ENCODE measurements around the gene CPNE9.

Gene CPNE9

GRCh38 chr3:9717563-9717962 lies 13.9 kb downstream of the CPNE9 start:
- Mint-ChIP-seq H3K4me3 (no peak overlapping the region), H3K36me3 (no peaks in the 10 kb centered on the region), H3K27ac (no peak overlapping the region), H3K4me1 (peaks cover 8% of the 10 kb centered on the region), H3K9me3 (no peaks in the 10 kb centered on the region), H3K27me3 (no peaks in the 10 kb centered on the region)
- no peak for ATAC-seq

- H3K27ac Mint-ChIP-seq, result no peak overlapping the region
Measured at GRCh38 chr3:9718118-9718517, 14.5 kb downstream of the CPNE9 start.

GRCh38 chr3:9721015-9721699 lies 17.5 kb downstream of the CPNE9 start:
- no peaks in the 10 kb centered on the region for H3K9me3 Mint-ChIP-seq
- peak; percentile 36 for ATAC-seq
- peaks cover 8% of the 10 kb centered on the region for H3K4me1 Mint-ChIP-seq
- H3K36me3 Mint-ChIP-seq, result no peaks in the 10 kb centered on the region
- H3K4me3 Mint-ChIP-seq, result no peak overlapping the region
- peak overlapping the region; percentile 17 for H3K27ac Mint-ChIP-seq
- no peaks in the 10 kb centered on the region for H3K27me3 Mint-ChIP-seq

More at GRCh38 chr3:9718118-9718517, 14.5 kb downstream of the CPNE9 start:
- H3K36me3 Mint-ChIP-seq, result no peaks in the 10 kb centered on the region
- H3K9me3 Mint-ChIP-seq, result no peaks in the 10 kb centered on the region
- peaks cover 8% of the 10 kb centered on the region for H3K4me1 Mint-ChIP-seq
- no peaks in the 10 kb centered on the region for H3K27me3 Mint-ChIP-seq
- ATAC-seq, result no peak
- H3K4me3 Mint-ChIP-seq, result no peak overlapping the region

- ATAC-seq, result peak; percentile 8
Measured at GRCh38 chr3:9721700-9722060, 18.0 kb downstream of the CPNE9 start.

GRCh38 chr3:9725775-9726515 lies 22.3 kb downstream of the CPNE9 start:
- Mint-ChIP-seq H3K9me3 (no peaks in the 10 kb centered on the region), H3K36me3 (no peaks in the 10 kb centered on the region), H3K4me3 (no peak overlapping the region), H3K27ac (no peak overlapping the region), H3K4me1 (peaks cover 26% of the 10 kb centered on the region), H3K27me3 (no peaks in the 10 kb centered on the region)
- no peak for ATAC-seq

More at GRCh38 chr3:9721700-9722060, 18.0 kb downstream of the CPNE9 start:
- no peaks in the 10 kb centered on the region for H3K27me3 Mint-ChIP-seq
- H3K4me1 Mint-ChIP-seq, result peaks cover 9% of the 10 kb centered on the region
- no peak overlapping the region for H3K4me3 Mint-ChIP-seq
- no peaks in the 10 kb centered on the region for H3K36me3 Mint-ChIP-seq
- H3K27ac Mint-ChIP-seq, result peak overlapping the region; percentile 17
- no peaks in the 10 kb centered on the region for H3K9me3 Mint-ChIP-seq

- Mint-ChIP-seq H3K9me3 (no peaks in the 10 kb centered on the region), H3K27me3 (no peaks in the 10 kb centered on the region), H3K4me3 (peak overlapping the region; percentile 75), H3K4me1 (peaks cover 19% of the 10 kb centered on the region), H3K36me3 (no peaks in the 10 kb centered on the region), H3K27ac (peak overlapping the region; percentile 15)
- ATAC-seq, result no peak
Measured at GRCh38 chr3:9727041-9727595, 23.5 kb downstream of the CPNE9 start.

- no peaks in the 10 kb centered on the region for H3K9me3 Mint-ChIP-seq
- H3K27me3 Mint-ChIP-seq, result no peaks in the 10 kb centered on the region
- no peak overlapping the region for H3K4me3 Mint-ChIP-seq
- H3K27ac Mint-ChIP-seq, result peak overlapping the region; percentile 15
- H3K4me1 Mint-ChIP-seq, result peaks cover 26% of the 10 kb centered on the region
- no peaks in the 10 kb centered on the region for H3K36me3 Mint-ChIP-seq
- no peak for ATAC-seq
Measured at GRCh38 chr3:9727743-9728142, 24.1 kb downstream of the CPNE9 start.

GRCh38 chr3:9729419-9729818 lies 25.8 kb downstream of the CPNE9 start:
- H3K27ac Mint-ChIP-seq, result no peak overlapping the region
- no peaks in the 10 kb centered on the region for H3K27me3 Mint-ChIP-seq
- H3K9me3 Mint-ChIP-seq, result no peaks in the 10 kb centered on the region

GRCh38 chr3:9730657-9731205 lies 27.1 kb downstream of the CPNE9 start:
- peaks cover 51% of the 10 kb centered on the region for H3K4me1 Mint-ChIP-seq
- peak overlapping the region; percentile 92 for H3K27ac Mint-ChIP-seq
- ATAC-seq, result peak; percentile 71
- peak overlapping the region; percentile 86 for H3K4me3 Mint-ChIP-seq
- no peaks in the 10 kb centered on the region for H3K9me3 Mint-ChIP-seq
- peaks cover 10% of the 10 kb centered on the region for H3K36me3 Mint-ChIP-seq
- no peaks in the 10 kb centered on the region for H3K27me3 Mint-ChIP-seq

More at GRCh38 chr3:9729419-9729818, 25.8 kb downstream of the CPNE9 start:
- no peak overlapping the region for H3K4me3 Mint-ChIP-seq
- H3K4me1 Mint-ChIP-seq, result peaks cover 42% of the 10 kb centered on the region
- no peak for ATAC-seq
- peaks cover 10% of the 10 kb centered on the region for H3K36me3 Mint-ChIP-seq

GRCh38 chr3:9731206-9732079 lies 27.8 kb downstream of the CPNE9 start, which contains the start of gene BRPF1:
Gene BRPF1 (plus strand): TSS chr3:9731735. CDS start chr3:9734141, 2,406 bp downstream.
- Mint-ChIP-seq H3K27ac (peak within 1 kb of the TSS; percentile 92), H3K9me3 (no peaks in the 10 kb centered on the region)

GRCh38 chr3:9732080-9732739 lies 28.6 kb downstream of the CPNE9 start:
- ATAC-seq, result peak; percentile 1
- no peaks in the 10 kb centered on the region for H3K9me3 Mint-ChIP-seq
- peak overlapping the region; percentile 92 for H3K27ac Mint-ChIP-seq
- peak overlapping the region; percentile 86 for H3K4me3 Mint-ChIP-seq
- peaks cover 51% of the 10 kb centered on the region for H3K4me1 Mint-ChIP-seq
- peaks cover 21% of the 10 kb centered on the region for H3K36me3 Mint-ChIP-seq
- no peaks in the 10 kb centered on the region for H3K27me3 Mint-ChIP-seq

More at GRCh38 chr3:9731206-9732079, 27.8 kb downstream of the CPNE9 start, which contains the start of gene BRPF1:
- H3K36me3 Mint-ChIP-seq, result peaks cover 15% of the 10 kb centered on the region
- ATAC-seq, result peak; percentile 99
- H3K27me3 Mint-ChIP-seq, result no peaks in the 10 kb centered on the region
- H3K4me3 Mint-ChIP-seq, result peak within 1 kb of the TSS; percentile 86
- H3K4me1 Mint-ChIP-seq, result peaks cover 56% of the 10 kb centered on the region

- Mint-ChIP-seq H3K27ac (peak overlapping the region; percentile 92), H3K9me3 (no peaks in the 10 kb centered on the region), H3K36me3 (peaks cover 21% of the 10 kb centered on the region), H3K4me3 (peak overlapping the region; percentile 86), H3K4me1 (peaks cover 46% of the 10 kb centered on the region), H3K27me3 (no peaks in the 10 kb centered on the region)
- ATAC-seq, result no peak
Measured at GRCh38 chr3:9732740-9733115, 29.1 kb downstream of the CPNE9 start.

- H3K27ac Mint-ChIP-seq, result no peak overlapping the region
- ATAC-seq, result no peak
- peaks cover 58% of the 10 kb centered on the region for H3K36me3 Mint-ChIP-seq
- H3K4me3 Mint-ChIP-seq, result no peak overlapping the region
- H3K4me1 Mint-ChIP-seq, result peaks cover 38% of the 10 kb centered on the region
- no peaks in the 10 kb centered on the region for H3K27me3 Mint-ChIP-seq
- H3K9me3 Mint-ChIP-seq, result no peaks in the 10 kb centered on the region
Measured at GRCh38 chr3:9736831-9737230, 33.2 kb downstream of the CPNE9 start.

- H3K27me3 Mint-ChIP-seq, result no peaks in the 10 kb centered on the region
- no peaks in the 10 kb centered on the region for H3K9me3 Mint-ChIP-seq
- peaks cover 70% of the 10 kb centered on the region for H3K36me3 Mint-ChIP-seq
- H3K4me1 Mint-ChIP-seq, result peaks cover 17% of the 10 kb centered on the region
- no peak overlapping the region for H3K27ac Mint-ChIP-seq
- no peak overlapping the region for H3K4me3 Mint-ChIP-seq
- ATAC-seq, result no peak
Measured at GRCh38 chr3:9739181-9739580, 35.5 kb downstream of the CPNE9 start.
